Activated CD8-positive, alpha-beta memory T cell treated with anti-CD3 and anti-CD28 coated beads, Interleukin-2, amount 50 U/mL, for 24 hours (primary cell): ENCODE measurements around the gene ASTN2.
"Not testable (repeated sequence)": the region's sequence is repeated elsewhere in the genome, so short reads cannot be mapped to it uniquely, and the experiment has no call there.

Source experiments
- DNase-seq: peaks from one replicate; pipeline ENCODE4 v3.0.0-alpha.2; 2020; ENCODE audit errors: extremely low read depth

The ASTN2 gene

DNA sequence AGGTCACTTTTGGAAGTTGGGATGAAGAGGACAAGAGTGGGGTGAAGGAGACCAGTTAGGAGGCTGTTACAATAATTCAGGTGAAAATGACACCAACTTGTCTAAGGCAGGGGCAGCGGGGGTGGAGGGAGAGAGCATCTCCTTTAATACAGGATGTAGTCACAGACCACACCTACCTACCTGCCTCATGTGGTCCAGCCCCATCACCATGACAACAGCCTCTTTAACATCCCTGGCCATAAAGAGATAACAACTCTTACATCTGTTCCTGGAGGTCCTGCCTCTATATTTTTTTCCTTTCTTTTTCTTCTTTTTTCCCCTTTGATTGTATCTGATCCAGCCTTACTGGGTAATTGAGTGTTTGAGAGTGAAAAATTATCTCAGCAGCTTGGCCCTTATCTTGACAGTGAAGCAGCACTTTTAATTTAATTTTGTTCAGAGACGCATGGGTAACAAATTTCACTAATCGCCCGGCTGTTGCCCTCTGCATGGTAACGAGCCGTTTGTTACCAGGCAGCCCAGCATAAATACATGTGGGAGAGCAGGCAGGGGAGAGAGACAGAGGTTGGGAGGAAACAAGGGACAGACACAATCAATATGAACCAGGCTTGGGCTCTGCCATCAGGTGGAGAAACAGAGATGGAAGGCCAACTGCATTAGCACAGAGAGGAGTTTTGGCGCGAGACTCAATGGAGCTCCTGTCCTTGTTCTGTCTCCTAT lies 338.1 kb downstream of the ASTN2 start:
- DNase-seq: no peak

GRCh38 chr9:117075636-117076035 lies 339.2 kb downstream of the ASTN2 start:
- DNase-seq: no peak

DNA sequence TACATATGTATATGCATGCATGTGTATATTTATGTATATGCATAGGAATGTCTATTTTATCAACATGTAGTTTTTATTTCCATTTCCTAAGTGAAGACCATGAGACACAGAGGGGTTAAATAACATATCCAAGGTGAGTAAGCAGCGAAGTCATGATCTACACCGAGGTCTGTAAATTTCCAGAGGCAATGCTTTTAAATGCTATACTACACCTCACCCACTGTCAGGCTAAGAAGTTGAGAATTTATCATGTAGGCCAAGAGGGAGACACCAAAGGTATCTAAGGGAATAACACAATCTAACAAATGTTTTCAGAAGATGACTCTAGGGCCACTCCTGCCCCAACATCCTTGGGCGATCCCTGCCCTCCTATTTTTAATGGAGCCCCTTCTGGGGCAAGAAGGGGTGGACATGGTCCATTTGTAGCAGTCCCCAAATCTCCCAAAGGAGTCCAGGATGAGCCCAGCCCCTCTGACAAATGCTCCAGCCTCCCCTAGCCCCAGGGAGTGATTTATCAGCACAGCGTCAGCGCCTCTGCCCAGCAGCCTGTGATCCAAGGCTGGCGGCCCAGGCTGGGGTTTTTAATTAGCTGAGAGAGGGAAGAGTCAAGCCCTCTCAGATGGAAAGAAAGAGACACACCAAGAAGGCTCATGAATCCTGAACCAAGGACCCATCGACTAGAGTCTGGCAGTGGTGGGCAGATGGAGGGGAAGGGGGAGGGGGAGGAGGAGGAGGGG lies 339.9 kb downstream of the ASTN2 start:
- no peak for DNase-seq

GRCh38 chr9:117074342-117074662 lies 340.6 kb downstream of the ASTN2 start:
- no peak for DNase-seq

- no peak for DNase-seq
Measured at GRCh38 chr9:117073539-117074341, 341.1 kb downstream of the ASTN2 start.

DNA sequence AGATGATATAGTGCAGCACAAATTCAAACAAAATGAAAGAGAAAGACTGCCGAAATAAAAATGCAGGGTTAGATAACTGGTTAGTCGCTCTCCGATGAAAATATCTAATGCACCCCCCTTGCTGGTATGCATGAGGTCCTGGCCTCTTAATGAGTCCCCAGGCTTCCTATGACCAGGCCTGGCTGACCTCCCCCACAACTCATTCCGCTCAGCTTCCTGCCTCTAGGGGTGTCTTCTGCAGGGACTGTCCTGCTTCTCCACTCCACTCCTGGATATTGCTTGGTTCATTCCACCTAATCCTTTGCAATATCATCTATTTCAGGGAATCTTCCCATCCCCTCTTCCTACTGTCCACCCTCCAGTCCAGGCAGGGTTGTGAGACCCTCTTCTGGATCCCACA lies 341.8 kb downstream of the ASTN2 start:
- DNase-seq: no peak

- DNase-seq: no peak
Measured at GRCh38 chr9:117072216-117072615, 342.6 kb downstream of the ASTN2 start.

GRCh38 chr9:117071673-117072207 lies 343.1 kb downstream of the ASTN2 start:
- DNase-seq: not testable (repeated sequence)

GRCh38 chr9:117063721-117064471 lies 351.0 kb downstream of the ASTN2 start:
- DNase-seq: no peak

- no peak for DNase-seq
Measured at GRCh38 chr9:117060963-117061362, 353.9 kb downstream of the ASTN2 start.

- no peak for DNase-seq
Measured at GRCh38 chr9:117050007-117050406, 364.9 kb downstream of the ASTN2 start.

DNA sequence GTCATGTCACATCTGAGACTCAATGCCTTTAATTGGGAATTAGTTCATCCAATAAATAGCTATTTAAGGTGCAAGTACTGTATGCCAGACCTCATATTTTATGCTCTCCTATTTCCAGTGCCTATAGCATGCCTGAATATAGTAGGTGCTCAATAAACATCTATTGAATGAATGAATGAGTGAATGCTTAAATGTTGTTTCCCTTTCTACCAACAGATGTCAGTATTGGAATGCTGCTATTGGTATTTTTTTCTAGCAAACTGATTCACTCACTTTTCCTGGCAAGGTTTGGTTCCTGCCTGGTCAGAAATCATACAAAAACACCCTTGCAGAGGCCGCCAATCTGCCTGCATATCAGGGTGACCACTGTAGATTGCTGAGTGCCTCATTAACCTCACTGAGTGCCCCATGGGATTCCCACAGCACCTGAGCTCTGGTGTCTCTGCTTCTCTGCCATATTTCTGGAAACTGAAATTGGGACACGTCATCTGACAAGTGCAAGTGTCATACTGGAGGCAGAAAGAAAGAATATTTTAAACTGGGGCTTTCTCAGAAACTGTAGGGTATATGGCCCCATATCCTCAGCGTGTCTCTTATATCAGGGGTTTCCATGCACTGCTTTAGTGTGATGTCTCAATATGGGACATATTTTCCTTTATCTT lies 368.1 kb downstream of the ASTN2 start:
- DNase-seq: no peak

DNA sequence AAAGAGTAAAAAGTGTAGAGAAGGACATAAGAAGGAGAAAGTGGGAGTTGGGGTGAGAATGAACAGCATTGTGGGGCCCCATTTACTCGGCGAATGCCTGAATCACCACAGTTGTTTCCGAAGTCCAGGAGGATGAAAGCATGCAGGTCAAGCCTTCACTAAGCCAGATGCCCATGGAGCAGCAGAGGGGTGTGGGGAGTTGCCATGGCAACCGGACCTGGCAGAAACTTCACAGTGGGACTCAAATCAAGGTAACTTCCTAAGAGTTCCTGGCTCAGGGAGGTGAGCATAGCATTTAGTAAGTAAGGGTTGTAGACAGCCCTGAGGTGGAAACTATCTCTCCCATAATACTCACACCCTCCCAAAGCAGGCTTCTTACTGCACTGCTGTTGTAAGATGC lies 370.6 kb downstream of the ASTN2 start:
- DNase-seq: no peak

DNA sequence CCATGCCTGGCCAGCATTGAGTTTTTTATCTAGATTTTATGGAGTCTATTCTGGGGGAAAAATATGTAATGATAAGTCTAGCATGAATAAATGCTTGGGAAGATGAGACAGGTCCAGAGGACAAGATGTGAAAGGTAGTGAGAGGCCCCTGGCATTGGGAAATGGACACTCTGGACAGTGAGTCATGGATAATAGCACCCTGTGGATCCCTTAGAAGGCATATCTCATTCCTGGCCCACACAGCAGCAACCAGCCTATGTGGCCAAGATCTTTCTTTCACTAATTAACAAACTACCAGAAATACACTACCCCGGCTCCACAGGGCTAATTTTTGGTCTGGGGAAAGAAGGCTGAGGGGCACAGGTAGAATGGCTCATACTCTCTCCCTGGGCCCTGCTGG lies 371.7 kb downstream of the ASTN2 start:
- DNase-seq: no peak

DNA sequence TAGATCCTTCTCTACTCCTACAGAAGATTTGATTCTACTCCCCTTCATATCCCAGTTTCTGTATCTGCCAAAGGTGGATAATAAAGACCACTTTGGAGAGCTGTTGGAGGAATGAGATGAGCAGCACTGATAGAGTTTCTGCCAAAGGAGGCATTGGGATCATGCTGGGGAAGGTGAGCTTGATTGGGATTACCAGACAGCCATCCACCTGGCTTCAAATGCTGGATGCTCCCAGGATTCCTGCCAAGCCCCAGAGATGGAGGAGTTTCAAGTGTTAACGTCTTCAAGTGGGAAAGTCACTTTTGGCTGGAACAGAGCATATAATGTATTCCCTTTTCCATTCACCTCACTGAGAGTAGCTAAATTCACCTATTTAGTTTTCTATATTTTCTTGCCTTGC lies 379.3 kb downstream of the ASTN2 start:
- DNase-seq: no peak

GRCh38 chr9:117034866-117035265 lies 380.0 kb downstream of the ASTN2 start:
- DNase-seq: no peak

DNA sequence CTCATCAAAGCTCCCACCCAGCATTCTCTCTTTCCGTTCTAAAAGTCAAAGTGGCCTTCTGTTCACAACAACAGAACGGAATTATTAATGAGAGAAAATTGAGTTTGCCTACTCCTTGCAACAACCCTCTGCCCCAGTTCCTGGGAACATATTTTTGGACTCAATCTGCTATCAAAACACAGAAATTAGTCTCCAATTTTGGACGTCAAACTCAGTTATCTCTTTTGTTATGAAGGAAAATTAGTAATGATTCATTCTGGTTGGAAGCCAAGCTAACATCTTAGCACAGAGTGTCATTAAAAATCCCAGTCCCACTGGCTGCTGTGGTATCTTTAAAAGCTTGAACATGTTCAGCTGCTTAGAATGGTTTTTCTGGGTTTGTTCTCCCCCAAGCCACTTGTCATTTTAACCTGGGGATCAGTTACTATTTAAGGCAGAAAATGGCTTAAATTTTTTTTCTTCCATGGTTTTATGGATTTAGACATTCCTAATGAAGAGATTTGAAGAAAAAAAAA lies 384.5 kb downstream of the ASTN2 start:
- DNase-seq: no peak

GRCh38 chr9:117029341-117029740 lies 385.5 kb downstream of the ASTN2 start:
- DNase-seq: no peak

- no peak for DNase-seq
Measured at GRCh38 chr9:117028103-117028858, 386.6 kb downstream of the ASTN2 start.

DNA sequence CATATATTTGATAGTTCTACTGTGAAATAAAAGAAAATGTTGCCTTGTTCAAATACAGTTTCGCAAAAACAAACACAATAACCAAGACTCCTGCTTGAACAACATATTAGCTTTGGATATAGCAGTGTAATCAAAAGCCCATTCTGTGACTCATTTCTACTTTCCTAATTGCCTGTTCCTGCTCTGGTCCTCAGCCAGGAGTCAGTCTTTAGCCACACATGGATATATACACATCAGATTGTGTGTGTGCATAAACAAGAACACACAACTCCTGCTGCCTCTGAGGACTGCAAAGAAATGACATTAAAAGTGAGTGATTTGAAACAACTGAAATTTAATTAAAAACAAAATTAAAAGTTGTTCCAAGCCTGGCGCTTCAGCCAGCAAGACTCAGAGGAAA lies 393.0 kb downstream of the ASTN2 start:
- DNase-seq: no peak
